OCI-LY3 (cell line): ENCODE data around the gene PLEK.

ENCODE experiments used
- H2AFZ ChIP-seq: fragments of 200-600, 300-600 bp; shearing (Covaris generic); 2 replicates; pipeline ENCODE4 v1.6.0; 2014; ENCODE audit warnings: antibody characterized with exemption, low read depth, low read length
- H3K27ac ChIP-seq: fragments of 200-600, 300-600 bp; sonication (generic); 2 replicates; pipeline ENCODE4 v1.5.1; 2014; ENCODE audit warnings: mild to moderate bottlenecking, low read length, moderate library complexity, mixed read lengths
- H3K27me3 ChIP-seq: fragments of 200-600, 300-600 bp; sonication (generic); 2 replicates; pipeline ENCODE4 v1.6.1; 2014; ENCODE audit warnings: low read depth, low read length, mixed read lengths
- H3K36me3 ChIP-seq: fragments of 200-600, 300-600 bp; sonication (generic); replicated peaks from 2 replicates; pipeline ENCODE3; 2014; ENCODE audit warnings: low read depth, low read length, mixed read lengths
- H3K4me1 ChIP-seq: fragments of 300-600, 200-600 bp; sonication (generic); 2 replicates; pipeline ENCODE4 v1.6.1; 2014; ENCODE audit warnings: low read length, mixed read lengths
- H3K4me2 ChIP-seq: fragments of 200-600, 300-600 bp; sonication (generic); 2 replicates; pipeline ENCODE4 v1.6.1; 2014; ENCODE audit warnings: low read length, mixed read lengths
- H3K4me3 ChIP-seq: fragments of 300-600, 200-600 bp; sonication (generic); 2 replicates; pipeline ENCODE4 v1.5.1; 2014; ENCODE audit warnings: antibody characterized with exemption, mild to moderate bottlenecking, low read length, moderate library complexity
- H3K79me2 ChIP-seq: fragments of 300-600, 200-600 bp; shearing (Covaris generic); 2 replicates; pipeline ENCODE4 v1.6.1; 2014; ENCODE audit warnings: mild to moderate bottlenecking, low read length, mixed read lengths
- H3K9ac ChIP-seq: fragments of 300-600, 200-600 bp; shearing (Covaris generic); 2 replicates; pipeline ENCODE4 v1.6.0; 2014; ENCODE audit warnings: mild to moderate bottlenecking, low read length, moderate library complexity
- H3K9me3 ChIP-seq: fragments of 200-600, 300-600 bp; shearing (Covaris generic); 2 replicates; pipeline ENCODE4 v1.6.1; 2014; ENCODE audit warnings: low read length, mixed read lengths; ENCODE audit not compliant: insufficient read depth
- H4K20me1 ChIP-seq: fragments of 200-600, 300-600 bp; sonication (generic); 2 replicates; pipeline ENCODE4 v1.6.1; 2016; ENCODE audit warnings: low read length, mixed read lengths; ENCODE audit not compliant: insufficient read depth
- EZH2phosphoT487 ChIP-seq: fragments of 200-600 bp; shearing (Covaris generic); IDR thresholded peaks from 2 replicates; pipeline ENCODE4 v1.6.1; 2018; ENCODE audit warnings: antibody characterized with exemption, mixed run types, low read depth
- TF ChIP-seq, protein P1 (sequence below): fragments of 200-600, 300-600 bp; sonication (generic); IDR thresholded peaks from 2 replicates; pipeline ENCODE4 v1.5.1; 2014; ENCODE audit warnings: antibody characterized with exemption, low read length, low read depth

Gene PLEK

DNA sequence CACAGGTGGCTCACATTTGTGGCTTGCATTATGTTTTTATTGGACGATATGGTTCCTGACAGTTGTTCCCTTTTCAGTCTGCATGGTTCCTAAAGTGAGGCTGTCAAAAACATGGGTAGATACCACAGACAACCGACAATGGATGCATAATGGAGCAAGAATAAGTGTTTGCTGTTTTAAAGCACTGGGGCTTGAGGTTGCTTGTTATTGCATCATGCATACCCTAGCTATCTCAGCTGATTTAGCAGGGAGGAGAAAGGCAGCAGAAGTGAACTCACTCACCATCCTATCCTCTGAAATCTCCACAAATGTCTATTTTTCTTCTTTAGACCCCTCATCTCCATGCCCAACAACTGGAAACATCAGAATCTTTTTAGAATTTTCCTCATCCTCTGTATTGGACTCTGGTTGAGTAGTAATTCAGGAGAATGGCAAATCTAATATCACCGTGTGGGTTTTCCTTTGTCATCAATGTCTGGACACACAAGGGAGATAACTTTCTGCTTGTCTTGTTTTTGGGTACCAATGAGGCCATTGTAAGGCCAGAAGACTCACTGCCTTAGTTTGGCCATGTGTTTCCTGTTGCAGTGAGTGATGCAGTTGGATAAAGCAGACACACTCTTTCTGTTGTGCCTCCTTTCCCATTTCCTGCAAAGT is 55.3 kb downstream of the PLEK start:
- H3K4me3 ChIP-seq, result no peak overlapping the region
- no peak overlapping the region for H3K9ac ChIP-seq
- no peaks in the 10 kb centered on the region for H3K79me2 ChIP-seq
- no peaks in the 10 kb centered on the region for H3K36me3 ChIP-seq
- H3K9me3 ChIP-seq, result no peaks in the 10 kb centered on the region
- no peak for TF ChIP-seq EZH2phosphoT487
- TF ChIP-seq, protein P1, sequence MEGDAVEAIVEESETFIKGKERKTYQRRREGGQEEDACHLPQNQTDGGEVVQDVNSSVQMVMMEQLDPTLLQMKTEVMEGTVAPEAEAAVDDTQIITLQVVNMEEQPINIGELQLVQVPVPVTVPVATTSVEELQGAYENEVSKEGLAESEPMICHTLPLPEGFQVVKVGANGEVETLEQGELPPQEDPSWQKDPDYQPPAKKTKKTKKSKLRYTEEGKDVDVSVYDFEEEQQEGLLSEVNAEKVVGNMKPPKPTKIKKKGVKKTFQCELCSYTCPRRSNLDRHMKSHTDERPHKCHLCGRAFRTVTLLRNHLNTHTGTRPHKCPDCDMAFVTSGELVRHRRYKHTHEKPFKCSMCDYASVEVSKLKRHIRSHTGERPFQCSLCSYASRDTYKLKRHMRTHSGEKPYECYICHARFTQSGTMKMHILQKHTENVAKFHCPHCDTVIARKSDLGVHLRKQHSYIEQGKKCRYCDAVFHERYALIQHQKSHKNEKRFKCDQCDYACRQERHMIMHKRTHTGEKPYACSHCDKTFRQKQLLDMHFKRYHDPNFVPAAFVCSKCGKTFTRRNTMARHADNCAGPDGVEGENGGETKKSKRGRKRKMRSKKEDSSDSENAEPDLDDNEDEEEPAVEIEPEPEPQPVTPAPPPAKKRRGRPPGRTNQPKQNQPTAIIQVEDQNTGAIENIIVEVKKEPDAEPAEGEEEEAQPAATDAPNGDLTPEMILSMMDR, result no peak
- H3K4me1 ChIP-seq, result peaks cover 42% of the 10 kb centered on the region
- no peak overlapping the region for H3K4me2 ChIP-seq
- H3K27ac ChIP-seq, result no peak overlapping the region
- no peak overlapping the region for H2AFZ ChIP-seq
- H4K20me1 ChIP-seq, result no peaks in the 10 kb centered on the region
- no peaks in the 10 kb centered on the region for H3K27me3 ChIP-seq

DNA sequence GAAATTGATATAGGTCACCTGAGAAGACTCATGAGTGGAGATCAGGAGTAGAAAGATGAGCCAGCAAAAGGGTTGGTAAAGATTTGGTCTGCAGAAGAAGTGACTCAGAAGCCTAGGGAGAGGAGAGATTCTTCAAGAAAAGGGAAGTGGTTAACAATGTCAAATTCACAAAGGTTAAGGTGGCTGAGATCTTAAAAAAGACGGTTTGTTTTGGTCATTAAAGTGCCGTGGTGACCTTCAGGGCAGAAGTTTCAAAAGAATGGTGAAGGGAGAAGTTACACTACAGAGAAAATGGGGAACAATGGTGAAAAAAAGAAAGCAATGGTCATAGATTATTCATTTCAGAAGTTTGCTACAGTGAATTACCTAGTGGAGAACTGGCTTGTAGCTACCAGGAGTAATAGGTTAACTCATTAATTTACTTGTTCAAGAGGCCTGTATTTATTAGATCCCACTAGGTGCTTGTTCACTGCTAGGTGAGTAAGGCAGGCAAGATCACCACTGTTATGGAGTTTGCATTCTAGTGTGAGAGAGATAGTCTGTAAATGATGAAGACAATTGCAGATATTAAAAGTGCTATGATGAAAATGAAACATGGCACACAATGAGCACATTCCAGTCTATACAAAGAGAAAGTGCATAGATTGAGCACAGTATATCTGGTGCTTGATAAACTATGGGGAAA is 59.0 kb downstream of the PLEK start:
- Histone ChIP-seq H3K9ac (peak overlapping the region; percentile 24; the same call in 1 of the 2 replicates), H3K36me3 (no peaks in the 10 kb centered on the region), H2AFZ (peak overlapping the region; percentile 23; the same call in 1 of the 2 replicates), H4K20me1 (no peaks in the 10 kb centered on the region), H3K4me3 (peak overlapping the region; percentile 17), H3K27ac (peak overlapping the region; percentile 82), H3K79me2 (no peaks in the 10 kb centered on the region), H3K27me3 (no peaks in the 10 kb centered on the region), H3K9me3 (no peaks in the 10 kb centered on the region), H3K4me2 (peak overlapping the region; percentile 68), H3K4me1 (peaks cover 66% of the 10 kb centered on the region)
- no peak for TF ChIP-seq EZH2phosphoT487

DNA sequence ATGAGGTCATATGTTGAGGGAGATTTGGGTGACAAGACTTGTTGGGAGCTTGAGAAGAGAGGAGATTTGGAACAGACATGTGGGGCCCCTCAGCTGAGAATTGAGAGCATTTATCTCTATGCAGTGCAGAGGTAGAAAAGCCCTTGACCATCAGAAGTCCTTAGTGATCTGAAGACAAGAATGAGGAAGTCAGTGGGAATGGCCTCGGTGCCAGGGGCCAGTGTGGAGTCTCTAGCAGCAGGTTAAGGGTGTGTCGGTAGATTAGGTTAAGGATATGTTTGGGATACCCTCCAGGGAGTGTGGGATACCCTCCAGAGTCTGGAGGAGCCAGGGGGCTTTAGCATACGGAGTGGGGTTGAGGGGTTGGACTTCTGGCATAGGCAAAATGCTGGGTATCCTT is 60.4 kb downstream of the PLEK start:
- Histone ChIP-seq H3K36me3 (no peaks in the 10 kb centered on the region), H2AFZ (no peak overlapping the region), H3K9ac (no peak overlapping the region)

DNA sequence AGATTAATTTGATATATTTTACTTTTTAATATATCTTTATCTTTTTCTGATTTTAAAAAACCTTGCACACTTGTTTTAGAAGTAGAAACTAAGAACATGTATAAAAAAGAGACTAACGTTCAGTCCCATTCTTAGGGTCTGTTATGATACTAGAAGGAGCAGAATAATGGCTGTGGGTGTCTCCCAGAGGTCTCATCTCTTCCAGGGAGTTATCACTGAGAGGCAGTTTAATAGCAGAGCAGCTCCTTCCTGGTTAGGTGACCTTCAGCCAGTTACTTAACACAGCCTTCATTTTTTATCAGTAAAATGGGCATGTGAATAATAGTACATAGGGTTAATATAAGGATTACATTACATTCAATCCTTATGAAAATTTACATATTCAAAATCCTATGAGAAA is 61.4 kb downstream of the PLEK start:
- Histone ChIP-seq H3K27ac (peak overlapping the region; percentile 91), H3K36me3 (no peaks in the 10 kb centered on the region), H4K20me1 (no peaks in the 10 kb centered on the region), H3K9ac (peak overlapping the region; percentile 60), H2AFZ (peak overlapping the region; percentile 79), H3K4me3 (peak overlapping the region; percentile 65), H3K9me3 (no peaks in the 10 kb centered on the region), H3K4me2 (peak overlapping the region; percentile 80), H3K79me2 (no peaks in the 10 kb centered on the region), H3K4me1 (peaks cover 63% of the 10 kb centered on the region), H3K27me3 (no peaks in the 10 kb centered on the region)
- no peak for TF ChIP-seq EZH2phosphoT487
- TF ChIP-seq, protein P1, result no peak

More for the DNA sequence above, 60.4 kb downstream of the PLEK start:
- no peaks in the 10 kb centered on the region for H3K9me3 ChIP-seq
- no peaks in the 10 kb centered on the region for H3K27me3 ChIP-seq
- H3K79me2 ChIP-seq, result no peaks in the 10 kb centered on the region
- TF ChIP-seq EZH2phosphoT487, result no peak
- TF ChIP-seq, protein P1, result no peak
- peak overlapping the region; percentile 68; the same call in 1 of the 2 replicates for H3K4me2 ChIP-seq
- H3K4me3 ChIP-seq, result no peak overlapping the region
- no peaks in the 10 kb centered on the region for H4K20me1 ChIP-seq
- peaks cover 65% of the 10 kb centered on the region for H3K4me1 ChIP-seq
- no peak overlapping the region for H3K27ac ChIP-seq
